Activated T-cell treated with anti-CD3 and anti-CD28 coated beads for 1 hour (primary cell): ENCODE data around the gene TMEM106B.
A peak's percentile ranks its signal among the peaks of the same experiment; 100 is the strongest.
"Not testable (repeated sequence)": the region's sequence is repeated elsewhere in the genome, so short reads cannot be mapped to it uniquely, and the experiment has no call there.

Experiments used
- DNase-seq: peaks from one replicate; pipeline ENCODE4 v3.0.0-alpha.2; 2020; ENCODE audit warnings: low read depth

TMEM106B gene

DNA sequence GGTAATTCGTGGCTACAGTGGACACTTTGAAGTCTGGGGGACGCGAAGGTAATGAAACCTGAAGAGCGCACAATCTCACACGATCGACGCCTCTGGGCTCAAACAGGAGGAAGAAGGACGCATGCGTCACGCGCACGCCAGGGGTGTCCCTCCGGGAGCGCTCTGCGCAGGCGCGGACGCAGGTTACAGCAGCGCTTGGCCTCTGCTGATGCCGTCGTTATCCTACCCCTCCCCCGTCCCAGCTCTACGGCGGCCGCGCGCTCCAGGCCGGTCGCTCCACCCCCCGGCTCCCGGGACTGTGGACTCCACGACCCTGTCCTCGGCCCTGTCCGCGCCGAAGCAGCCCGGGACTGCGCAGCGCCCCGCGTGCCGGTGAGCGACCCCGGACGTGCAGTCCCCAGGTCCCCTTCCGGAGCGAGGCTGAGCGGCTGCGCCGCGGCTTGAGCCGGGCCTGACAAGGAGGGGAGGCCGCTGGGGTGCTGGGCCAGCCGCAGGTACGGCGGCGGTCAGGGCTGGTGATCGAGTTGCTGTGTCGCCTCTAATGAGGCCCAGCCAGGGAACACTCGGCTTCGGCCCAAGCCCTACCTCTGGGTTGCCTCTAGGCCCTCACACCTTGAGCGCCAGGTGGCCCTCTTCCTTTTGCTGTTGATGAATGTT lies at the start of gene TMEM106B:
TSS of gene TMEM106B (plus strand) at position 241 of the 657 bp plus-strand sequence. CDS start 3,517 bp downstream, outside the sequence.
- peak; percentile 97 for DNase-seq

DNA sequence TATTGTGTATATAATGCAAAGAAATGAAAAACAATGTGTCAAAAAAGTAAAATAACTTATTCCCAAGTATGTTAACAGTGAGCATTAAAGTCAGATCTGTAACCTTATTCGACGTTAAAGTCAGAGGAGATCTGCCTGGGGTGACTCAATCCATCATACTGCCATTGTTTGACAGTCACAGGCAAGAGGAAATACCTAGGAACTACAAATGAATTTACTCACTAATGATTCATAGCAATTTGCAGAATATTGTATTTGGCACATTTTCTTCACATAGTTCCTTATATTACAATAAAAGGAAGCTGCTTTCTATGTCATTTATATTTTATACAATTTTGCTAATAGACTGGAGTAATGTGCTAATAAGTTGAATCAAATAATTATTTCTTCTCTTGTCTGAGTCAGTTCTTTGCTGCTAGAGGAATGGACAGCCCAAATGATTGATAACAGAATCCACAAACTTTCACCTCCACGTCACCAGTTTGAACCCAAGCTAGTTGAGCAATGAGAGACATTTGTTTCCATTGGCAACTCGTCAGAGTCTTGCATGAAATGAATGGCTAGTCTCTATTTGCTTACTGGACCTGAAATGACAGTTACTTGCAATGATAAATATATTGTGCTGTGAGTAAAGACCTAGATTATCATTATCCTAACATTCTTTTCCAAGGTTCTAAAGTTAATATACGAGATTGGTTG lies 48.5 kb upstream of the TMEM106B start:
- DNase-seq: no peak

DNA sequence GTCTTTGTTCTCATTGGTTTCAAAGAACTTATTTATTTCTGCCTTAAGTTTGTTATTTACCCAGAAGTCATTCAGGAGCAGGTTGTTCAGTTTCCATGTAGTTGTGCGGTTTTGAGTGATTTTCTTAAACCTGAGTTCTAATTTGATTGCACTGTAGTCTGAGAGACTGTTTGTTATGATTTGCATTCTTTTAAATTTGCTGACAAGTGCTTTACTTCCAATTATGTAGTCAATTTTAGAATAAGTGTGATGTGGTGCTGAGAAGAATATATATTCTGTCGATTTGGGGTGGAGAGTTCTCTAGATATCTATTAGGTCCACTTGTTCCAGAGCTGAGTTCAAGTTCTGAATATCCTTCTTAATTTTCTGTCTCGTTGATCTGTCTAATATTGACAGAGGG lies 43.0 kb upstream of the TMEM106B start:
- DNase-seq: not testable (repeated sequence)

DNA sequence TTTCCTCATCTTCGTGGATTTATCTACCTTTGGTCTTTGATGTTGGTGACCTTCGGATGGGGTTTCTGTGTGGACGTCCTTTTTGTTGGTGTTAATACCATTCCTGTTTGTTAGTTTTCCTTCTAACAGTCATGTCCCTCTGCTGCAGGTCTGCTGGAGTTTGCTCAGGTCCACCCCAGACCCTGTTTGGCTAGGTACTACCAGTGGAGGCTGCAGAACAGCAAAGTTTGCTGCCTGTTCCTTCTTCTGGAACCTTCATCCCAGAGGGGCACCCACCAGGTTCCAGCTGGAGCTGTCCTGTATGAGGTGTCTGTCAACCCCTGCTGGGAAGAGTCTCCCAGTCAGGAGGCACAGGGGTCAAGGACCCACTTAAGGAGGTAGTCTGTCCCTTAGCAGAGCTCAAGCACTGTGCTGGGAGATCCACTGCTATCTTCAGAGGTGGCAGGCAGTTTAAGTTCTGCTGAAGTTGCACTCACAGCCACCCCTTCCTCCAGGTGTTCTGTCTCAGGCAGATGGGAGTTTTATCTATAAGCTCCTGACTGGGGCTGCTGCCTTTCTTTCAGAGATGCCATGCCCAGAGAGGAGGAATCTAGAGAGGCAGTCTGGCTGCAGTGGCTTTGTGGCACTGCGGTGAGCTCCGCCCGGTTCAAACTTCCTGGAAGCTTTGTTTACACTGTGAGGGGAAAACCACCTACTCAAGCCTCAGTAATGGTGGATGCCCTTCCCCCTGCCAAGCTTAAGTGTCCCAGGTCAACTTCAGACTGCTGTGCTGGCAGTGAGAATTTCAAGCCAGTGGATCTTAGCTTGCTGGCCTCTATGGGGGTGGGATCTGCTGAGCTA lies 40.9 kb upstream of the TMEM106B start:
- DNase-seq: peak; percentile 13

DNA sequence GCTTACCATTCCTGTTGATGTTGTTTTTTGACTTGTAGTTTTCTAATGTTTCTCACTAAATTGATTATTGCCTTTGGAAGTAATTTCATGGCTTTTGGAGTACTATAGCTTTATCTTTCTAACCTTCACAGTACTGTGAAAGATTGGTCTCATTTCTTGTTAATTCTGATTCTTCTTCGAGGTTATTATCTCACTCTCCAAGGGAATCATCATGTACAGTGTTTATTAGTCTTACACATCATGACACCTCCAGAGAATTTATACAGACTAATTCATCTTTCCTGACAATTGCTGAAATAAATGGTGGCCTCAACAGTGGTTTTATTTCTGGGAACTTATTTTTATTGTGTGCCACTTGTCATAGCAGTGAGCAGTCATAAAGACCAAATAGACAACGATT lies 37.4 kb upstream of the TMEM106B start:
- no peak for DNase-seq

DNA sequence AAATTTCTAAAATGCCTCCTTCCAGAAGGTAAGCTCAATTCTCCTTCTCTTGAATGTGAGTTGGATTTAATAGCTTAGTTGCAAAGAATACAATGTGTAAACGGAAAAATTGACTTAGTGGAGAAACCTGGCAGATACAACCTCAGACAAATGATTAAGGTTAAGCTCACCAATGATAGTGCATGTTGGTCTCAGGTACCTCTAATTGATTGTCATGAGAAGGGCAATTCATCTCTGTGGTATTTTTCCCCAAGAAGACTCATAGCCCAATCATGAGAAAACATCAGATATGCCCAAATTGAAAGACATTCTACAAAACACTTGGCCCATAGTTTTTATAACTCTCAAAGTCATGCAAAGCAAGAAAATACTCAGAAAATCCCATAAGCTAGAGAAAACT lies 36.2 kb upstream of the TMEM106B start:
- DNase-seq: no peak

DNA sequence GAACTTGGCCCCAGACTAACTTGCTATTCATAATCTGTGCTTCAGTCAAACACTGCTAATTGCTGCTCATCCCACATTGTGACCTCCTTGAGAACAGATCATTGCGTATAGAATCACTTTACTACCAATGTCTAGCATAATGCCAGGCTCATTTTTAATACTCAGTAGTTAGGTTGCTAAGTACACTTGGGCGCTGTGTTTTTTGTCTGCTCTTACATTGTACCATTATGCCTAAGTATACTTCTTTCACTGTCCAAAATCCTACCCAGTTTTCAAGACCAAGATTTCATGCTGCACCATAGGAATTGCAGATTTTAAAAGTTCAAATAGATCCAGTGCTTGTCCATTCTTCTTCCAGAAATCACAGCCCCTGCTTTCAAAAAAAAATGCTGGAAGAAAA lies 32.8 kb upstream of the TMEM106B start:
- DNase-seq: no peak

DNA sequence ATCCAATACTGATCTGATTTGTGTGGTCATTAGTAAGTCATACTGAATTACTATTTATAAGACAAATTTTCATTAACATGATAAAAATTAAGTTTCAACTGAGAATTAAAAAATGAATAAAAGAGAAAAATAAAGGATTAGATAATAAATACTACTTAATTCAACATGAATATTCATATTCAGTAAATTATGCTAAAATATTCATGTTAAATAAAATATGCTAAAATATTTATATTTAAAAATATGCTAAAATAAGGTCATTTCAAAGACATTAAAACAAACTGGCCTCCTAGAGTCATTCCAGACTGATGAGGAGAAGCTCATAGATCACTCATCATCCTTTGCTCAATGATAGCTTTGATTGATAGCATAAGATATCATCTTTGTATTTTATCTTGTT lies 16.7 kb upstream of the TMEM106B start:
- no peak for DNase-seq

DNA sequence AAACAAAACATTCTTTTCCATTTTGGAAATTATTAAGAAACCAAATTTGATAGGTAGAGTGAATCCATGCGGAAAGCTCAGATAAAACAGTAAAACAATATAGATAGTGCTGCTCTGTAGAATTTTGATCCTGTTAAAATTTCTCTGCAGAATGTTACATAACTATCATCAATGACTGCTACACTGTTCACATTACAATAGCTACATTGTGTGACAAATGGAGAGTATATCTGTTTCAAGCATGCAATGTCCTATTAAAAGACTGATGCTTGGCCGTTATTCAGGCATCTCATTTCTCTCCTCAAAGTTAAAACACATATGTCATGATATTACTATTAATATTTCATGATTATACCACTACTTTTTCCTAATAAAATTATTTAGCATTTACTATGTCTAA lies 14.7 kb upstream of the TMEM106B start:
- DNase-seq: no peak

DNA sequence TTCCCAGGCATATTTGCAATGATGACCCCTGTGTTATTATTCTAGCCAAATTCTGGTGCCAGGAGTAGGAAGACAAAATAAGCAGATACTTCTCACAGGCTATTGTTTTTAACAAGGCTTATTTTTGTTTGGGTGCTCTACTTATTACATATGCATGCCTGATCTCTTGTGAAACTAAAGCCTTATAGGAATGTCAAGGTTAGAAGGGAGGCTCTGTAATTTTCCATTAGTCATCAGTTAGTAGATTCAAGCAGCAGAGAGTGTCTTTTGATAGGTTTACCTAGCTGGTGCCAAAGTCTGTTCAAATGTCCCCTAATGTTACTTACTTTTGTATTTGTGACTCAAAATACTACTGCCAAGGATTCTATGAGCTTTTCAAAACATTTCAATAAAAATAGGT lies 11.7 kb upstream of the TMEM106B start:
- no peak for DNase-seq

DNA sequence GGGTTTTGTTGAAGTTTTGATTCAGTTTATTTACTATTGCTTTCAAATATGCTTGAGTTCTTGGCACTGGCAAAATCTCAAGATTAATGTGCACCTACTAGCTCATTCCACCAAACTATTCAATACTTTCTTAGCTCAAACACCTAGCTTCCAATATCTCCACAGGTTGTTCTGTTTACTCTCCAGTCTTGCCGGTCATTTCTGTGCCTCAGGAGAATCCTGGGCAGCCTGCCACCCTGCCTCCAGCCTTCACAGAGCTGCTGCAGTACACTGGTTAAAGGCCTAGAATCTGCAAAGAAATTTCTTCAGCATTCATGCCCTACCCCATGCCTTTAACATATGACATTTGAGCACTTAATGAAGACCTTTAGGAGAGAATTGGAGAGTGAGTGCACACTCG lies 4.0 kb upstream of the TMEM106B start:
- no peak for DNase-seq

DNA sequence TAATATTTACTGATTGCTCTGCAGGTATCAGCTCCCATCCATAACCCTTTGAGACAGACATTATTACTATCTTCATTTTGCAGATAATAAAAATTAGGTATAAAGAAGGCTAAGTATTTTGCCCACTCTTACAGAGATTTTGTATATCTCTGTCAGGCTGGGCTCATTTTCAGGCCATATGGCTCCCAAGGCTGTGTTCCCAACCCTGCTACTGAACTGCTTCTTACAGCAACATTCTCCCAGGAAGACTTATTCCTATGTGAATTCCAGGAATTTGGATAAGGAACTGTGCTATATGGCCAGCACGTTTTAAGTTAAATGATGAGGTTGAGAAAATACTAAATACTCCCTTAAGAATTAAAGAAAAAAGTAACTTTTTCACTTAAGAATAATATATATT lies 1.9 kb upstream of the TMEM106B start:
- DNase-seq: no peak

DNA sequence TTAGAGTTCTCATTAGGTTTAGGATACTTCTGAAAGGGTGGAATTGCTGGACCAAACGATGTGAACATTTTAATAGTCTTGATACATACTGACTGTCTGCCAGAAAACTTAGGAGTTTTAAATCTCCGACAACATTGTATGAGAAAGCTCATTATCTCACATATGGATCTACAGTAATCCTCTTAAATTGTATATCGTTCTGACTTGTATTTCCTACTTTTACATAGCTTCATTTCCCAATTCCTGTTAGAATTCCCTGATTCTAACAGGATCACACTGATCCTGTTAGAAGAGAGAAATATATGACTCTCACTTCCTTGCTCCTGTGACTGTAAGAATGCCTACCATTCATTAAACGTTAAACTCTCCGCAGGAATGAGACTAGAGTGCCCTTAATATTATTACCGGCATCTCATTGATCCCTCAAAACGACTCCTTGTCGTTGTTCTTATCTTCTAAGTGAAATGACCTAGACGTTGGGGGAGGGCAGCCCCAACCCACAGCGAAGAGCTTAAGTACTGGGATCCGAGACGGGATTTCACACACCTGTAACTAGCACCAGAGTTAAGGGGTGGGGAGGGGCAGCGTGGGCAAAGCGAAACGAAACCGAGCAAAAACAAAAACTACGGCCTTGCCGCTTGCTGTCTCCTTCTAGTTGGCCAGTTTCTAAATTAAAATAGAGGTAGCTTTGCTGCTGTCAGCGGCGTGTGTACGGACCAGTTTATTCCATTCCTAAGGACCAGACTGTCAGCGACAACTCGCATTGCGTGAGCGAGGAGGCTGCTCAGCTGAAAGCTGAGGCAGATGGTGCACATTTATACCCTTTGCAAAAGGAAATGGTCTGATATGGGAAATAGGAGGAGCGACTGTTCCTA lies 678 bp upstream of the TMEM106B start:
- DNase-seq: peak; percentile 31

DNA sequence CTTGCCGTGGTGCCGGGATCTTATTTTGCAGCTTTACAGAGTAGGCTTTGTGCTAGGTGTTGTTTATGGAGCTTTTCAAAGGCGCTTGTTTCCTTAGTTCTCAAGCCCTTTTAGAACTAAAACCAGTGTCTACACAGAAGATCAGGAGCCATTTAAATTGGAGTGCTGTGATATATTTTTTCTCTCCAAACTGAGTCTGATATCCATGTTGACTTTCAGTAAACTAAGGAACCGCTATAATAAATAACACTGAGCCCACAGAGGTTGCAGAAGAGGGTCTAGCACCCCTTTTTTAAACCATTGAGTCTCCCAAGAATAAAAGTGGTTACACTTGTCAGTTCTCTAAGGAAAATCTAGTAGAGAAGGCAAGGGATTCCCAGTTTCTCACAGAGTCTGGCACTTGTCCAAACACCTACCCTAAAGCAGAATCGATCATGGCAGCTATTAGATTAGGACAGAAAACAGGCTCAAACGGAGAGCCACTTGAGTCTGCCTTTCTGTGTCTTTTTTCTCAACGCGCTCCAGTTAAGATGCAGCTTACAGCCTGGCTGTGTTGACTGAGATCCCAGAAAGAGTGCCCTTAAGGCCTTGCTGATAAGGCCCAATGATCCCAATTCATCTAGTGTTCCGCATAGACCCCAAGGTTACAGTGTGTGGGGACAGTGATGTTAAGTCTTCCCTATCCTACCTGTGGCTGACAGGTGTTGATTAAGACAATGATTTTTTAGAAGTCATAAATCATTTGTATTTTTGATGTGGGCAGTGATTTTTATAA lies 804 bp downstream of the TMEM106B start:
- no peak for DNase-seq

DNA sequence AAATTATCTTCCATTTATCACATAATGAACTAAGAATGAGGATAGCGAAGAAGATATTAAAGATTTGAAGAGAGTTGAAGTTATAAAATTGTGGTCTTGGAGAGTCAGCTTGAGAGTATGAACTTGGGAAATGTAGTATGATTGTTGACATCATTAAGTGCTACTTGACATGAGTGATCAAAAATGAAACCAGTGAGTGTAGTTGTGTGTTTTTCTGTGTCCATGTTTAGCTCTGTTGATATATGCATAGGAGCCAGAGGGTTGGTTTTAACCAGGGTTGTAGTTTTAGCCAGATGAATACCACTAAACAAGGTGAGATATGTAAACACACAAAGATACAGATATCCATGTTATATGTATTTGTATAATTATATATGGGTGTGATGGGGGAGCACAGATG lies 6.2 kb downstream of the TMEM106B start:
- no peak for DNase-seq

DNA sequence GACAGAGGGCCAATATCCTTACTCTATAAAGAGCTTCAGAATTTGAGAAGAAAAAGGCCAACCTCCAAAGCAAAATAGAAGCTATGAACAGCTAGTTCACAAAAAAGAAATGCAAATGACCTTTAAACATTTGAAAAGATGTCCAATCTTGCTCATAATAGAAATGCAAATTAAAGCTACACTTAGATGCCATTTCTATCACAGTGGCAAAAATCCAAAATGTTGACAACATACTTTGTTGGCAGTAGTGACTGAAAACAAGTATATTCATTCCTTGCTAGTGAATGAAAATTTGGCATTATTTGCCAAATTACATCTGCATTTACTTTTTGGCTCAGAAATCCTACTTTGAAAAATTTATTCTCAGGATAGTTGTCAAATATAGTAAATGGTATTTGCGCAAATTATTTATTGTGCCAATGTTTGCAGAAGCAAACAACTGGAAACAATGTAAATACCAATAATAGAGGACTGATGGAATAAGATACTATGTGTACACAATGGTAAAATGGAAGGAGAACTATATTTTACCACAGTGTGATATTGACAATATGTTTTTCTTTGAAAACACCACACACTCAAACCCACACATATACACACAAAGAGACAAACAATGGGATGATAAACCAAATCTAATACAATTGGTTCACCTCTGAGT lies 9.4 kb downstream of the TMEM106B start:
- DNase-seq: no peak

DNA sequence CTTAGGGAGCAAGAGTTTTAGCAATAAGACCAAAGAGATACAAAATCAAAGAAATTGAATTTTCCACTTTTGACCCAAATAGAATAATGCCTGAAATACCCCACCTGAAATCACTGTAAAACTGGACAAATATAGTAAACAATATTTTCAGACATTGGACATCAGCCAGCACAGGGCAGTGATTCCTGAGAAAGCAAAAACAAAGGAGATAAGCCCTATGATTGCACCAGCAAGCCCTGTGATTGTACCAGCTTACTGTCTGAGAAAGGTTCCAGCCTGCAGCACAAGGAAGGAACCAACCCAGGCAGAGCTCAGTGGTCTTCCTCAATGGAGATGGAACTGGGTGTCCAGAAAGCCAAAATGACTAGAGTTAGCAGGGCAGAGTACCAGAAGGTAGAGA lies 10.3 kb downstream of the TMEM106B start:
- no peak for DNase-seq

DNA sequence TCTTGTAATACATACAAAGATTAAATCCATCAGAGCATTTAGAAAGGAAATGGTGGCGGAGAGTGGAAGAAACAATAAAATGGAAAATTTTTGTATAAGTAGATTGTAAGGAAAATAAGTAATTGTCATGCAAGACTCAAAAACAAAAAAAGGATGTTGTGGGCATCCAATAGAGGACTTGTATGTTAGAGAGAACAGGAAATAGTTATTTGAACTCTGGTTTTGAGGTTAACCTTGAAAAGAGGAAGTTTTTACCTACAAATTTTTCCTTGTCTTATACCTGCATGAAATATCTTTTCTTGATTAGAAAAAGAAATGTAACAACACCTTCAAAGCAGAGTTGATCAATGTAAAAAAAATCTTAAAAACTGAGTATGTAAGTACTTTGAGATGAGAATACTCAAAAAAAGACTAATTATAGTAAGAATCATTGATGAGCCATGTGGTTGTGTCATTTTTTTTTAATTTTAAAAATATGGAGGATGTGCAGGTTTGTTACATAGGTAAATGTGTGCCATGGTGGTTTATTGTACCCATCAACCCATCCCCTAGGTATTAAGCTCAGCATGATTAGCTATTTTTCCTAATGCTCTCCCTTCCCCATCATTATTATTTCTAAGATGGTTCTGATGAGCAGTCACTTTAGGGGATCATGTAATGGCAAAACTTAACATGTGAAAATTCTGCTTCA lies 11.9 kb downstream of the TMEM106B start:
- DNase-seq: no peak

DNA sequence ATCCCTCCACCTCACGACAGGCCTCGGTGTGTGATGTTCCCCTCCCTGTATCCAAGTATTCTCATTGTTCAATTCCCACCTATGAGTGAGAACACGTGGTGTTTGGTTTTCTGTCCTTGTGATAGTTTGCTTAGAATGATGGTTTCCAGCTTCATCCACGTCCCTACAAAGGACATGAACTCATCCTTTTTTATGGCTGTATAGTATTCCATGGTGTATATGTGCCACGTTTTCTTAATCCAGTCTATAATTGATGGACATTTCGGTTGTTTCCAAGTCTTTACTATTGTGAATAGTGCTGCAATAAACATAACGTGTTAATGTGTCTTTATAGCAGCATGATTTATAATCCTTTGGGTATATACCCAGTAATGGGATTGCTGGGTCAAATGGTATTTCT lies 13.9 kb downstream of the TMEM106B start:
- not testable (repeated sequence) for DNase-seq

DNA sequence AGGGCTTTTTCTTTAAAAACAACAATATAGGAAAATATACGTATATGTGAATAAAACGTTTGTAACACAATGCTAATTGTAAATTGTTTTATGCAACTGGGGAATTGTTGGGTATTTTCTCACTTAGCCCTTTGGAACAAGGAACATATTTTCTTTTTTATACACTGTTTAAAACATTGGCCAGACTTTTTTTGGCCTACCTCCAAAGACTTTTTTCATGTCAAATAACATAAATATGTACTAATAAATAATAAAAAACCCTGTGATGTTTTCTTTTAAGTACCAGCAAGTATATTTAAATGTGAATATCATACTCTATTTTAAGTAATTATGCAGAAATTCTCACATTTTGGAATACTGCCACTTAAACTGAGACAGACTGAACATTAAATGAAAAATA lies 15.7 kb downstream of the TMEM106B start:
- no peak for DNase-seq
